Liver (tissue), 3 donors: Measurements from ENCODE around the gene FZR1.
"Not testable (repeated sequence)": the region's sequence is repeated elsewhere in the genome, so short reads cannot be mapped to it uniquely, and the experiment has no call there.

ENCODE experiments used
- GABPA ChIP-seq, 2 donors: IDR thresholded peaks in 1 of 2; conservative IDR thresholded peaks in 1 of 2; 2 replicates each; pipeline ENCODE4 v1.6.1; 2016; ENCODE audit warnings: antibody characterized with exemption in 2 of 2, mild to moderate bottlenecking in 1 of 2, moderate library complexity in 1 of 2
- HNF4A ChIP-seq, 2 donors: conservative IDR thresholded peaks; 2 replicates each; pipeline ENCODE4 v1.6.1; 2016; ENCODE audit warnings: antibody characterized with exemption in 2 of 2, mild to moderate bottlenecking in 2 of 2
- JUND ChIP-seq, 2 donors: IDR thresholded peaks; 2 replicates each; pipeline ENCODE4 v1.6.1; 2016; ENCODE audit warnings: antibody characterized with exemption in 2 of 2
- MAX ChIP-seq: IDR thresholded peaks from 2 replicates; pipeline ENCODE4 v1.6.1; 2016; ENCODE audit warnings: antibody characterized with exemption
- RAD21 ChIP-seq, 2 donors: IDR thresholded peaks; 2 replicates each; pipeline ENCODE4 v1.6.1; 2016; ENCODE audit warnings: antibody characterized with exemption in 2 of 2, mild to moderate bottlenecking in 2 of 2
- SP1 ChIP-seq: IDR thresholded peaks from 2 replicates; pipeline ENCODE4 v1.6.1; 2018; ENCODE audit warnings: antibody characterized with exemption, mild to moderate bottlenecking
- TAF1 ChIP-seq: conservative IDR thresholded peaks from 2 replicates; pipeline ENCODE4 v1.6.1; 2016; ENCODE audit warnings: antibody characterized with exemption, mild to moderate bottlenecking
- YY1 ChIP-seq: IDR thresholded peaks from 2 replicates; pipeline ENCODE4 v1.6.1; 2016; ENCODE audit warnings: antibody characterized with exemption, mild to moderate bottlenecking
- ZBTB33 ChIP-seq: IDR thresholded peaks from 2 replicates; pipeline ENCODE4 v1.6.1; 2016; ENCODE audit warnings: antibody characterized with exemption
- TF ChIP-seq, protein P1 (sequence below): fragments of 150-350 bp; IDR thresholded peaks from 2 replicates; pipeline ENCODE4 v1.5.1; 2017; ENCODE audit warnings: improper control_type of control experiment, low read depth, low read length; ENCODE audit not compliant: missing input control
- TF ChIP-seq, protein P2 (sequence below): IDR thresholded peaks from 2 replicates; pipeline ENCODE4 v1.6.1; 2016; ENCODE audit warnings: antibody characterized with exemption, mild to moderate bottlenecking
- TF ChIP-seq, protein P3 (sequence below): IDR thresholded peaks from 2 replicates; pipeline ENCODE4 v1.6.1; 2016; ENCODE audit warnings: antibody characterized with exemption
- donor health status: healthy.
- donor health status: healthy.

DNA sequence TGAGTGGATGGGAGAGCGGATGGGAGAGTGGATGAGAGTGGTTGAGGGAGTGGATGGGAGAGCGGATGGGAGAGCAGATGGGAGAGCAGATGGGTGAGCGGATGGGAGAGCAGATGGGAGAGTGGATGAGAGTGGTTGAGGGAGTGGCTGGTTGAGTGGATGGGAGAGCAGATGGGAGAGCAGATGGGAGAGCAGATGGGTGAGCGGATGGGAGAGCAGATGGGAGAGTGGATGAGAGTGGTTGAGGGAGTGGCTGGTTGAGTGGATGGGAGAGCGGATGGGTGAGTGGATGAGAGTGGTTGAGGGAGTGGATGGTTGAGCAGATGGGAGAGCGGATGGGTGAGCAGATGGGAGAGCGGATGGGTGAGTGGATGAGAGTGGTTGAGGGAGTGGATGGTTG is 23.2 kb downstream of the FZR1 start:
- TF ChIP-seq, protein P1, sequence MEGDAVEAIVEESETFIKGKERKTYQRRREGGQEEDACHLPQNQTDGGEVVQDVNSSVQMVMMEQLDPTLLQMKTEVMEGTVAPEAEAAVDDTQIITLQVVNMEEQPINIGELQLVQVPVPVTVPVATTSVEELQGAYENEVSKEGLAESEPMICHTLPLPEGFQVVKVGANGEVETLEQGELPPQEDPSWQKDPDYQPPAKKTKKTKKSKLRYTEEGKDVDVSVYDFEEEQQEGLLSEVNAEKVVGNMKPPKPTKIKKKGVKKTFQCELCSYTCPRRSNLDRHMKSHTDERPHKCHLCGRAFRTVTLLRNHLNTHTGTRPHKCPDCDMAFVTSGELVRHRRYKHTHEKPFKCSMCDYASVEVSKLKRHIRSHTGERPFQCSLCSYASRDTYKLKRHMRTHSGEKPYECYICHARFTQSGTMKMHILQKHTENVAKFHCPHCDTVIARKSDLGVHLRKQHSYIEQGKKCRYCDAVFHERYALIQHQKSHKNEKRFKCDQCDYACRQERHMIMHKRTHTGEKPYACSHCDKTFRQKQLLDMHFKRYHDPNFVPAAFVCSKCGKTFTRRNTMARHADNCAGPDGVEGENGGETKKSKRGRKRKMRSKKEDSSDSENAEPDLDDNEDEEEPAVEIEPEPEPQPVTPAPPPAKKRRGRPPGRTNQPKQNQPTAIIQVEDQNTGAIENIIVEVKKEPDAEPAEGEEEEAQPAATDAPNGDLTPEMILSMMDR, result not testable (repeated sequence)
- not testable (repeated sequence) for TF ChIP-seq MAX; RAD21 (IDR thresholded peaks at IDR 0.05); SP1; GABPA (IDR thresholded peaks at IDR 0.05 in 1 of 2, conservative IDR thresholded peaks at IDR 0.05 in 1 of 2); ZBTB33; JUND (IDR thresholded peaks at IDR 0.05); TAF1; YY1; HNF4A (conservative IDR thresholded peaks at IDR 0.05)
- TF ChIP-seq, protein P2, sequence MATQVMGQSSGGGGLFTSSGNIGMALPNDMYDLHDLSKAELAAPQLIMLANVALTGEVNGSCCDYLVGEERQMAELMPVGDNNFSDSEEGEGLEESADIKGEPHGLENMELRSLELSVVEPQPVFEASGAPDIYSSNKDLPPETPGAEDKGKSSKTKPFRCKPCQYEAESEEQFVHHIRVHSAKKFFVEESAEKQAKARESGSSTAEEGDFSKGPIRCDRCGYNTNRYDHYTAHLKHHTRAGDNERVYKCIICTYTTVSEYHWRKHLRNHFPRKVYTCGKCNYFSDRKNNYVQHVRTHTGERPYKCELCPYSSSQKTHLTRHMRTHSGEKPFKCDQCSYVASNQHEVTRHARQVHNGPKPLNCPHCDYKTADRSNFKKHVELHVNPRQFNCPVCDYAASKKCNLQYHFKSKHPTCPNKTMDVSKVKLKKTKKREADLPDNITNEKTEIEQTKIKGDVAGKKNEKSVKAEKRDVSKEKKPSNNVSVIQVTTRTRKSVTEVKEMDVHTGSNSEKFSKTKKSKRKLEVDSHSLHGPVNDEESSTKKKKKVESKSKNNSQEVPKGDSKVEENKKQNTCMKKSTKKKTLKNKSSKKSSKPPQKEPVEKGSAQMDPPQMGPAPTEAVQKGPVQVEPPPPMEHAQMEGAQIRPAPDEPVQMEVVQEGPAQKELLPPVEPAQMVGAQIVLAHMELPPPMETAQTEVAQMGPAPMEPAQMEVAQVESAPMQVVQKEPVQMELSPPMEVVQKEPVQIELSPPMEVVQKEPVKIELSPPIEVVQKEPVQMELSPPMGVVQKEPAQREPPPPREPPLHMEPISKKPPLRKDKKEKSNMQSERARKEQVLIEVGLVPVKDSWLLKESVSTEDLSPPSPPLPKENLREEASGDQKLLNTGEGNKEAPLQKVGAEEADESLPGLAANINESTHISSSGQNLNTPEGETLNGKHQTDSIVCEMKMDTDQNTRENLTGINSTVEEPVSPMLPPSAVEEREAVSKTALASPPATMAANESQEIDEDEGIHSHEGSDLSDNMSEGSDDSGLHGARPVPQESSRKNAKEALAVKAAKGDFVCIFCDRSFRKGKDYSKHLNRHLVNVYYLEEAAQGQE, result not testable (repeated sequence)
- TF ChIP-seq, protein P3, sequence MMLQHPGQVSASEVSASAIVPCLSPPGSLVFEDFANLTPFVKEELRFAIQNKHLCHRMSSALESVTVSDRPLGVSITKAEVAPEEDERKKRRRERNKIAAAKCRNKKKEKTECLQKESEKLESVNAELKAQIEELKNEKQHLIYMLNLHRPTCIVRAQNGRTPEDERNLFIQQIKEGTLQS, result not testable (repeated sequence)
